Heart left ventricle (tissue), 13 donors: ENCODE data around the gene MDM4.

ENCODE experiments used
- CTCF ChIP-seq, 12 donors: fragments of 200-600 bp; sonication (generic) in 4 of 12; IDR thresholded peaks; one replicate each; pipeline versions ENCODE4 v1.5.0 to v1.8.0; 2018 to 2022; ENCODE audit warnings: antibody characterized with exemption in 12 of 12, mild to moderate bottlenecking in 5 of 12
- POLR2A ChIP-seq, 2 donors: fragments of 450-650 bp; IDR thresholded peaks; one replicate each; pipeline ENCODE4 v1.6.1; 2017; ENCODE audit warnings: antibody characterized with exemption in 2 of 2, mild to moderate bottlenecking in 2 of 2, moderate library complexity in 2 of 2
- donor health status: ischemic (EF 13 %, LVEDD 7.1; RV severe dilation, severe dysfunction).
- donor health status: DM: no; HTN: yes; CAD: no.
- donor health status: DM: no; HTN: no; CAD: no.
- donor health status: ischemic (EF 25% LVEDD 6.9; RV normal size, moderate dysfunction).
- donor health status: ischemic (EF 25% LVEDD 5.7; RV mildly dilated, moderate dysfunction).
- donor health status: ischemic (EF 35%, LVEDD 5.7; RV mildly dilated, moderate dysfunction).
- donor health status: nonischemic (EF 11% LVEDD 7.7; RV severe dilation, severe dysfunction).
- donor health status: DM: yes; HTN: yes; CAD: no.
- donor health status: PGD.
- donor health status: ischemic (EF 29% LVEDD 5.4; RV normal size, mild dysfunction).
- donor health status: nonischemic (EF 23%, LVEDD 6.1; RV moderate dilation, normal function).

DNA sequence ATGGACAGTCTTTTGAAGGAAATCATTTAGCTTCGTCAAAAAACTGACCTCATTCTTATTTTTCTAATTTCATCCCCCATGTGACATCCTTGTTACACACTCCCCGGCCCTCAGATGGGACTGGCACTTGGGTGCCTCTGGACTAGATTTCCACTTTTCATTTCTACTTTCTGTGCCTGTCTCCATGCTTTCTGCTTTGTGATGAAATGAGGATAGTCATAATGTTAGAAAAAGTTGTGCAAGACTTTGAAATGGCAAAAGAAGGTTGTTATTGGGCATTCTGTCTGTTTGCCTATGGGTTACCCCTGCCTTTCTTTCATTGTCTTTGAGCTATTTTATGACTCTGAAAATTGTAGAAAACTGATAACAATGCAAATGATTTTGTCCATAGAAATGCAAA is 54.9 kb downstream of the MDM4 start:
- TF ChIP-seq CTCF (IDR thresholded peaks at IDR 0.05): no peak
- TF ChIP-seq POLR2A (IDR thresholded peaks at IDR 0.05): no peak
